Measurements from ENCODE around the gene NARF. TPM values are rescaled to one million over a fixed set of nuclear protein-coding genes. Genes with fewer than 3 reads are reported as not detected.
"Not testable (repeated sequence)": the region's sequence is repeated elsewhere in the genome, so short reads cannot be mapped to it uniquely, and the experiment has no call there.

NARF gene
- total RNA-seq, 2 donors from 2014 or later: 159 TPM

DNA sequence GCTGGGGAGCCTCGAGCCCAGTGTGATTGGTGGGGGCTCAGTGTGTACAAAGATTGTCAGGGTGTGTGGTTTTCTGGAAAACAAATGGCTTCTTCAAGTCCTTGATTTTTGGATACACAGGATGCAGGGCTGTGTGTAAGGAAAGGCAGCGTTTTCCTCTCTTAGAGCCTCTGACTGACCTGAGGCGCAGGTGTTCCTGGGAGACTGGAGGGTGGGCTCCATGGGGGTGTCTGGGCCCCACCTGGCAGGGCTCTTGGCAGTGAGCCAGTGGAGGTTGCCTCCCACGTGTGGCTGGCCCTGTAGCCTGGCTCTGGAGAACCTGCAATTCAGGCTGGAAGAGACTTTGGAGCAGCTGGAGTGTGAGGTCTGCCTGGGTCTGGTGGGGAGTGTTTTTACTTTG lies 66.0 kb downstream of the NARF start:
- peaks cover 6 to 21% of the 10 kb centered on the region in 2 donors for H3K36me3 Mint-ChIP-seq
- DNase-seq (ENCODE audit: low spot score in 2 of 2) (no peak), ATAC-seq (no peak)
- peak overlapping the region in 1 of 2 donors; percentile 74 for H3K27ac Mint-ChIP-seq
- no peaks in the 10 kb centered on the region for H3K9me3 Mint-ChIP-seq

DNA sequence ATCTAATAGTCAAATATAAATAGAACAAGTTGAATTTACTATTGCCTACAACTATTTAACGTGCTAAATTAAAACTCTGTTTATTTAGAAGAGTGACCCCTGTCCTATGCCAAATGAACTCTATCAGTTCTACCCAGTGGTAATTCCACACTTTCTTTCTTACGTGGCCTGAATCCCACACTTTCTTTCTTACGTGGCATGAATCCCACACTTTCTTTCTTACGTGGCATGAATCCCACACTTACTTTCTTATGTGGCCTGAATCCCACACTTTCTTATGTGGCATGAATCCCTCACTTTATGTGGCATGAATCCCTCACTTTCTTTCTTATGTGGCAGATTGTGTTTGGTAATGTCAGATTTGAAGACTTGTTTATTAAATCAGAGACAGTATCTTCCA lies 67.2 kb downstream of the NARF start:
- Mint-ChIP-seq H3K36me3 (peaks cover 2 to 16% of the 10 kb centered on the region in 2 donors), H3K27ac (peak overlapping the region in 1 of 2 donors; percentile 6), H3K9me3 (no peaks in the 10 kb centered on the region)
- DNase-seq (ENCODE audit: low spot score in 2 of 2) (no peak), ATAC-seq (no peak)

GRCh38 chr17:82527898-82528297 lies 69.4 kb downstream of the NARF start:
- H3K36me3 Mint-ChIP-seq: peaks cover 0 to 4% of the 10 kb centered on the region in 2 donors
- H3K27ac Mint-ChIP-seq: no peak overlapping the region
- no peak for DNase-seq (ENCODE audit: low spot score in 2 of 2)
- ATAC-seq: no peak
- no peaks in the 10 kb centered on the region for H3K9me3 Mint-ChIP-seq

DNA sequence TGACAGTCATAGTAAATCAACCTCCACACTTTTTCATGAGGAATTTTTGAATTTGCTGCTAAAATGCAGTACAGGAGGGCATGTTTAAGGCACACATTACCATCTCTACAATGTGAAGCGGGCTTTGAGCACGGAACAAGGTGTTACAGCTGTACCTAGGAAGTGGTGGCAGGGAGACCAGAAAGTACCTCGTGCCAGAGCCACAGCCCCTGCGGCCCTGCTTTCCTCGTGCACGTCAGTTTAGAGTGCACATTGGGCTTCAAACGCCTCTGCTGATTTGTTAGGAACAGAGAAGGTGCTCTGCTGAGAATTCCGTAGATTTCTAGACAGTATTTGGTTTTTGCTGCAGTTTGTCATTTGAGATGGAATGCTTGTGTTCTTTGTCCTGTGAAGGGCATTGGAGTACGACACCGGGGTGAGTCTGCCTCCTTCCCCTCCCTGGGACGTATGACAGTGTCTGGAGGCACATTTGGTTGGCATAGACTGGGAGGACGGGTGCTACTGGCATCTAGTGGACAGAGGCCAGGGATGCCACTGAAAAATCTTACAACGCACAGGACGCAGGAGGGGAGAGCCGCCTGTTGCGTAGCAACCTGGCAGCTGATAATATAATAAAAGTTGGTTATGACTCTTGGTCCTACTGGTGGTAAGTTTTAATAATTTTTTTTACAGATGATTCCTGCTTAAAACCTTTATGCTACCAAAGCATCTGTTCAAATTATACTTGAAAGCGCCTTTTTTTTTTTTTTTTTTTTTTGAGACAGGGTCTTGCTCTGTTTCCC lies 70.1 kb downstream of the NARF start:
- Mint-ChIP-seq H3K9me3 (no peaks in the 10 kb centered on the region), H3K36me3 (no peaks in the 10 kb centered on the region), H3K27ac (peak overlapping the region in 1 of 2 donors; percentile 72)
- DNase-seq (ENCODE audit: low spot score in 2 of 2) (no peak), ATAC-seq (no peak)

DNA sequence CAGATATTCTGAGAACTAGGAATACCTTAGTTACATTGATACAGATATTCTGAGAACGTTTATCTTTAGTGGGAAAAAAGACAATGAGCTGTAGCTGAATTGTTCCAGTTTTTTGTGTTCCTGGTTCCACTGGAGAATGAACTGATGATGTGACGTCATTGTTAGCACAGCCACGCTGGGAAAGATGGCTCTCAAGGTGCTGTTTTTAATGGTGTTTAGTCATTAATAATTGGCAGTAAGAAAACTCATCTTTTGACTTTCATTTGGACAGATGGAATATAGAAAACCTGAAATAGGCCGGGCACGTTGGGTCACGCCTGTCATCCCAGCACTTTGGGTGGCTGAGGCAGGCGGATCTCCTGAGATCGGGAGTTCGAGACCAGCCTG lies 71.4 kb downstream of the NARF start:
- DNase-seq (ENCODE audit: low spot score in 2 of 2) (no peak), ATAC-seq (no peak)
- no peaks in the 10 kb centered on the region for H3K36me3 Mint-ChIP-seq
- peak overlapping the region in 1 of 2 donors; percentile 24 for H3K27ac Mint-ChIP-seq
- no peaks in the 10 kb centered on the region for H3K9me3 Mint-ChIP-seq

DNA sequence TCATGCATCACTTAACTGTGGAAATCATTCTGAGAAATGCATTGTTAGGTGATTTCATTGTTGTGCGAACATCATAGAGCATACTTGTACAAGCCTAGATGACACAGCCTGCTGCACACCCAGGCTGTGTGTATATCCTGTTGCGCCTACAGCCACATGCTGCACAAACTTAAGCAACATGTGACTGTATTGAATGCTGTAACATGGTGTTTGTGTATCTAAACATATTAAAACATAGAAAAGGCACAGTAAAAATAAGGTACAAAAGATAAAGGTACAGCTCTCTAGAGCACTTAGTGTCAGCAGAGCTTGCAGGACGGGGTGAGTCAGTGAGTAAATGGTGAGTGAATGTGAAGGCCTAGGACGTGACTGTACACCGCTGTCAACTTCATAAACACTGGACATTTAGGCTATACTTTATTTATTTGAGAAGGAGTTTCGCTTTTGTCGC lies 72.9 kb downstream of the NARF start:
- no peaks in the 10 kb centered on the region for H3K36me3 Mint-ChIP-seq
- ATAC-seq: peak; percentile 61 to 74
- peak overlapping the region; percentile 81 to 88 for H3K27ac Mint-ChIP-seq
- H3K9me3 Mint-ChIP-seq: no peaks in the 10 kb centered on the region
- no peak for DNase-seq (ENCODE audit: low spot score in 2 of 2)

GRCh38 chr17:82534401-82534812 lies 75.9 kb downstream of the NARF start:
- DNase-seq (ENCODE audit: low spot score in 2 of 2): no peak
- Mint-ChIP-seq H3K36me3 (no peaks in the 10 kb centered on the region), H3K27ac (peak overlapping the region; percentile 66 to 85), H3K9me3 (no peaks in the 10 kb centered on the region)
- ATAC-seq: no peak

DNA sequence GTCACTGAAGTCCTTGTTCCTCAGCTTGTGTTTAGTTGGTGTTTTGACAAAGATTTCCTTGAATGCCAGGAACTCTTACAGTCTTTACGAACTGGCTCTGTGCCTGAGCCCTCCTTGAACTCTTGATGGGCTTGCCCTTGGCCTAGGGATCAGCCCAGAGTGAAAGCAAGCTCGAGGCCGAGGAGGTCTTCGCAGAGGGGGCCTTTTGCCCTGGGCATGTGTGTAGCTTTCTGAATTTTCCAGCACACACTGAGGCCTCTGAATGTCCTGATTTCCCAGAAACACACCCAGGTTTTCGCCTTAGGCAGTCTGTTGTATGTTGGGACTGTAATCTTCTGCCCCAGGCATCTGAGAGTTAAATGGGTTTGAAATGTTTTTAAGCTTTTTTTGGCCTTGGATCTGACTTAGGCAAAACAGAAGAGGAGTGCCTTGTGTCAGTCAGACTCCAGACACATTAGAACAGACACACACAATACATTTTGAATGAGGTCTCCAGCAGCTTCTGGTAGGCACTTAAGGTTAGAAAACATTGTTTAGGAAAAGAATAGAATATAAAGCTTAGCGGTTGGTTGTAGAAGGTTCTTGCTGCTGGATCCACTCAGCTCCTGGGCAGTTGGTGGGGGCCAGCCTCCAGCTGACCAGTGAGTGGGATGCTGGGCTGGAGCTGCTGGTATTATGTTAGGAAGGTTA lies 78.1 kb downstream of the NARF start:
- no peaks in the 10 kb centered on the region for H3K36me3 Mint-ChIP-seq
- no peaks in the 10 kb centered on the region for H3K9me3 Mint-ChIP-seq
- DNase-seq (ENCODE audit: low spot score in 2 of 2) (no peak), ATAC-seq (peak in 1 of 2 donors; percentile 25)
- H3K27ac Mint-ChIP-seq: peak overlapping the region; percentile 66 to 77

DNA sequence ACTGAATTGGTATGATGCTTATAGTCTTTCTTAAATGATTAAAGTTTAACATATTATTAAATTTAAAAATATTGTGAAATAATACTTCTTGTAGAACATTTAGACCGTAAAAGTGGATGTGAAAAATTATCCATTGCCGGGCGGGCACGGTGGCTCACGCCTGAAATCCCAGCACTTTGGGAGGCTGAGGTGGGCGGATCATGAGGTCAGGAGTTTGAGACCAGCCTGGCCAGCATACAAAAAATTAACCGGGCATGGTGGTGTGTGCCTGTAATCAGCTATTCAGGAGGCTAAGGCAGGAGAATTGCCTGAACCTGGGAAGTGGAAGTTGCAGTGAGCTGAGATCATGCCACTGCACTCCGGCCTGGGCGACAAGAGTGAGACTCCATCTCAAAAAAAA lies 78.7 kb downstream of the NARF start:
- H3K36me3 Mint-ChIP-seq; H3K9me3 Mint-ChIP-seq; H3K27ac Mint-ChIP-seq; DNase-seq (ENCODE audit: low spot score in 2 of 2); ATAC-seq: not testable (repeated sequence)

DNA sequence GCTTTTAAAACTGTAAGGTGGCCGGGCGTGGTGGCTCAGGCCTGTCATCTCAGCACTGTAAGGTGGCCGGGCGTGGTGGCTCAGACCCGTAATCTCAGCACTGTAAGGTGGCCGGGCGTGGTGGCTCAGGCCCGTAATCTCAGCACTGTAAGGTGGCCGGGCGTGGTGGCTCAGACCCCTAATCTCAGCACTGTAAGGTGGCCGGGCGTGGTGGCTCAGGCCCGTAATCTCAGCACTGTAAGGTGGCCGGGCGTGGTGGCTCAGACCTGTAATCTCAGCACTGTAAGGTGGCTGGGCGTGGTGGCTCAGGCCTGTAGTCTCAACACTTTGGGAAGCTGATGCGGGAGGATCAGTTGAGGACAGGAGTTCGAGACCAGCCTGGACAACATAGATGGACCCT lies 80.5 kb downstream of the NARF start:
- not testable (repeated sequence) for H3K36me3 Mint-ChIP-seq; ATAC-seq; DNase-seq (ENCODE audit: low spot score in 2 of 2); H3K9me3 Mint-ChIP-seq
- peak overlapping the region; percentile 47 to 74 for H3K27ac Mint-ChIP-seq

Other genes starting within 250 kb of the NARF start
- 10 to 100 TPM; 34.6 to 51.3 TPM for gene CCDC57, start 245.9 kb upstream of the NARF start, total RNA-seq
- gene SLC16A3, start 229.7 kb upstream of the NARF start, total RNA-seq: 100 to 1,000 TPM in 1 of 2 donors, 1 to 10 TPM in 1; 8.6 to 197 TPM
- 100 to 1,000 TPM; 130 to 171 TPM for gene CSNK1D, start 185.0 kb upstream of the NARF start, total RNA-seq
- gene CD7, start 141.1 kb upstream of the NARF start, total RNA-seq: 100 to 1,000 TPM; 620 to 646 TPM
- gene SECTM1, start 125.0 kb upstream of the NARF start, total RNA-seq: 10 to 100 TPM in 1 of 2 donors, 1 to 10 TPM in 1; 2.3 to 13.7 TPM
- gene TEX19, start 99.5 kb upstream of the NARF start, total RNA-seq: under 1 TPM; 0.18 to 0.41 TPM
- gene UTS2R, start 87.0 kb upstream of the NARF start, total RNA-seq: under 1 TPM in 1 of 2 donors, not detected in 1; 0.18 TPM
- gene HEXD, start 40.4 kb upstream of the NARF start, total RNA-seq: 10 to 100 TPM; 16.2 to 33.6 TPM
- gene OGFOD3, start 40.2 kb upstream of the NARF start, total RNA-seq: 10 to 100 TPM; 16.8 to 23.5 TPM
- gene CYBC1, start 8.0 kb upstream of the NARF start, total RNA-seq: 100 to 1,000 TPM; 205 to 401 TPM
- gene FOXK2, start 61.0 kb downstream of the NARF start, total RNA-seq: 10 to 100 TPM; 56.2 to 67.4 TPM
- 10 to 100 TPM; 33.9 to 89.9 TPM for gene WDR45B, start 189.7 kb downstream of the NARF start, total RNA-seq
- gene RAB40B, start 240.0 kb downstream of the NARF start, total RNA-seq: 1 to 10 TPM; 1.7 to 2.8 TPM